DMS 273 (cell line): ENCODE measurements around the gene SPECC1.
"Not testable (repeated sequence)": the region's sequence is repeated elsewhere in the genome, so short reads cannot be mapped to it uniquely, and the experiment has no call there.

Experiments used
- DNase-seq: peaks from one replicate; lab custom pipeline; 2025; ENCODE audit not compliant: unreplicated experiment; lab: John Stamatoyannopoulos, UW

SPECC1 gene

GRCh38 chr17:20067711-20068110 is 58.6 kb downstream of the SPECC1 start:
- no peak for DNase-seq

DNA sequence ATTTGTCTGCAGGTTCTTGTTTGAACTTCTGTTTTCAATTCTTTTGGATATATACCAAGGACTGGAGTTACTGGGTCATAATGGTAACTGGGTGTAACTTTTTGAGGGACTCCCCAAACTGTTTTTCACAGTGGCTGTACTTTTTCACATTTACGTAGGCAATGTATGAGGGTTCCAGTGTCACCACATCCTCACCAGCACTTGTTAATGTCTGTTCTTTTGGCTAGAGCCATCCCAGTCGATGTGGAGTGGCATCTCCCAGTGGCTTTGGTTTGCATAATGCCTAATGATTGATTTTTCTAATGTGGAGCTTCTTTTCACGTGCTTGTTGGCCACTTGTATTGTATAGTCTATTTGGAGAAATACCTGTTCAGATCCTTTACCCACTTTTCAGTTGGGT is 59.3 kb downstream of the SPECC1 start:
- no peak for DNase-seq

GRCh38 chr17:20071824-20072691 is 62.9 kb downstream of the SPECC1 start:
- peak; percentile 52 for DNase-seq

GRCh38 chr17:20072692-20072992 is 63.5 kb downstream of the SPECC1 start:
- peak; percentile 82 for DNase-seq

- DNase-seq: peak; percentile 43
Observed at GRCh38 chr17:20073055-20073979, 64.2 kb downstream of the SPECC1 start.

DNA sequence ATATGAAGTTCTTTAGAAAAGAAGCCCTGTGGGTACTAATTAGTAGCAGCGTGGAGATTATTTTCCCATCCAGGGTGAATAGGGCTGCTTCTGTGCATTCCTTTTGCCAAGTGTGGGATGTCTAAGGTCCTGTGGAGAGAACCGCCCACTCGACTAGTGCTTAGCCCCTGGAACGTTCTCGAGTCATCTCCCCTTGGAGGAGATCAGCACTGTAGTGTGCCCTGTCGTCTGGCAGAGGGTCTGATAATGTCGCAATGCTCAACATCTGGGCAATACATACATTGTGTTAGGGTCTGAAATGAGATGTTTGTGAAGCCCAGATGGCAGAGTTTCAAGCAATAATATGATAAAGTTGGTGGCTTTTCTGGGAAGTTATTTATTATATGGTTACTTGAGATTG is 64.8 kb downstream of the SPECC1 start:
- peak; percentile 11 for DNase-seq

DNA sequence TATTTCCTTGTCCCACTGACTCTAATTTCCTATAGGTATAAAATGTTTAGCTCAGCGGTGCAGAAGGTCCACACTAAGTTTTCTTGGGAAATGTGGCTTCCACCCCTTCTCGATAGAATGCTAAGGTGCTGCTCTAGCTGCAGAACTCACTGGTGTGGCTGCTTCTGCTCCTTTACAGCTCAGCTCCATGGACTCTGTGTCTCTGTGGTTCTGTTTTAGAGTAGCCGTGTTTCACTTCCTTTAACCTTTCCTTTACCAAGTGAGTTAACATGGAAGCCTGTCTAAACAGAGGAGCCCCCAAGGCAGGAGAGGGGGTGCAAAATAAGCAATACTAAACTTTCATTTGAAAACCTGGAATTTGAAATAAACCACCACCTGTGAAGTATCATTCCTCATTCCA is 65.3 kb downstream of the SPECC1 start:
- no peak for DNase-seq

GRCh38 chr17:20076137-20076536 is 67.0 kb downstream of the SPECC1 start:
- not testable (repeated sequence) for DNase-seq

- DNase-seq: no peak
Observed at GRCh38 chr17:20077978-20078685, 69.0 kb downstream of the SPECC1 start.

DNA sequence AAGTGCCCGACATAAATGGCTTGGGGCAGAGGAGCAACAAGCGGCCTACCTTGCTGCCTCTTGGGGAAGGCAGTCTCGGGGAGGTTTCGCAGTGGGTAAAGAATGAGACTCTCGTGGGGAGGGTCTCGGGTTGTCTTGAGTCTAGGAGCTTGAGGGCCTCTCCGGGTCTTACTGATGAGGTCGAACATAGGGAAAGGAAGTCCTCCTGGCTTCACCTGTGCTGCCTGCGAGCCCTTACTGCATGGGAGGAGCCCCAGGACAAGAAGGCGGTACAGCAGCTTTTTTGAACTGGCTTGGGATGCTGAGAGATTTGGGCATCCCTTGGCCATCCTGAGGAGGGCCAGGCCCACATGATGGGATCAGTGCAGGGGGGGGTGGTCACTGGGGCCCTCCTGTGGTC is 71.4 kb downstream of the SPECC1 start:
- DNase-seq: no peak

GRCh38 chr17:20083156-20083859 is 74.1 kb downstream of the SPECC1 start:
- DNase-seq: peak; percentile 46

- DNase-seq: no peak
Observed at GRCh38 chr17:20084621-20085282, 75.6 kb downstream of the SPECC1 start.

DNA sequence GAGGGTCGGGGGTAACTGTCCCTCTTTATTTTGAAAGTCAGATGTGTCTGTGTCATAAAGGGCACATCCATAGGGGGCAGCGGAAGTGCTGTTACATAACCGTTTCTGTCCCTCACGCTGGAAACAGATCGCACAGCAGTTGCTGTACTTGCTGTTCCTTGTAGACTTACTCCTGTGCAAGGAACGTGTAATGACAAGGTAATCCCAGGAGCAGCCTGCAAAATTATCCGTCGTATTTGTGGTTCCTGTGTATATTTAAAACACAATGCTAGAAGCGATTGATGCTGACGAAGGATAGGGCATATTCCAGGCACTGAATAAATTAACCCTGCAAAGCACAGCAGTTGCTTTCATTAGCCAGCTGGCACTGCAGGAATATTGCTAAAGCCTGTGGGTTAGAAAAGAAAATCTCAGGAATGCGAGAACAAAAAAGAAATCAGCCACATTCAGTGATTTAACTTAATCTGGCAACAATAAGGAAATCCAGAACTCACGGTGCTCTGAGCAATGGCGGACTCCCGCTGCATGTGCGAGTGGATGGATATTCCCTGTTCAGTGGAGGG is 76.2 kb downstream of the SPECC1 start:
- peak; percentile 34 for DNase-seq

DNA sequence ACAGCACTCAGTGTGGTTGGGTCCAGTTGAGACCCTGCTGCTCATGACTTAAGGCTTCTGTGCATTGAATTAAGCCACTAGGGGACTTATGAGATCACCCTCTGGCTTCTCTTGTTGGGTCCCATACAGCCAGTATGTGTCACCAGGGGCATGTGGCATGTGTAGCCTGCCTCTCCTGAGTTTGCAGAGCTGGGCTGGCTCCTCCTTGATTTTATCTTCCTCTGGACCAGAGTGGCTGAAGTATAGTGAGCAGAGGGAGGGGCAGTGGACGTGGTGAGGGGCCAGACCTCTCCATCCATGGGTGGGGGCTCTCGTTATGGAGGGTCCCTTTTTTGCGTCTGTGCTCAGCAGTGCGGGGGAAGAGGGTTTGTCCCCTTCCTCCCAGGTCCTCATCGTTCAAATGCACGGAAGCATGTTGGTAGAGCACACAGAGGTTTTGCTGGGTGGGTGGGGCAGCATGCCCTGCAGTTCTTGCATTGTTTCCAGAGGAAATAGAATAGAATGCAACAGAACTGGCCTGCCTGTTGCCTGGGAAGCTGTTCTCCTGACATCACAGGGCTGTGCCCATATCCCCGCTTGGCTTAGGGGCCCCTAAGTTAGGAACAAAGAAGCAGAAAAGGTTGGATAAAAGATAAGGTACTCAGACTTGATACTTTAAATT is 77.4 kb downstream of the SPECC1 start:
- peak; percentile 3 for DNase-seq

DNA sequence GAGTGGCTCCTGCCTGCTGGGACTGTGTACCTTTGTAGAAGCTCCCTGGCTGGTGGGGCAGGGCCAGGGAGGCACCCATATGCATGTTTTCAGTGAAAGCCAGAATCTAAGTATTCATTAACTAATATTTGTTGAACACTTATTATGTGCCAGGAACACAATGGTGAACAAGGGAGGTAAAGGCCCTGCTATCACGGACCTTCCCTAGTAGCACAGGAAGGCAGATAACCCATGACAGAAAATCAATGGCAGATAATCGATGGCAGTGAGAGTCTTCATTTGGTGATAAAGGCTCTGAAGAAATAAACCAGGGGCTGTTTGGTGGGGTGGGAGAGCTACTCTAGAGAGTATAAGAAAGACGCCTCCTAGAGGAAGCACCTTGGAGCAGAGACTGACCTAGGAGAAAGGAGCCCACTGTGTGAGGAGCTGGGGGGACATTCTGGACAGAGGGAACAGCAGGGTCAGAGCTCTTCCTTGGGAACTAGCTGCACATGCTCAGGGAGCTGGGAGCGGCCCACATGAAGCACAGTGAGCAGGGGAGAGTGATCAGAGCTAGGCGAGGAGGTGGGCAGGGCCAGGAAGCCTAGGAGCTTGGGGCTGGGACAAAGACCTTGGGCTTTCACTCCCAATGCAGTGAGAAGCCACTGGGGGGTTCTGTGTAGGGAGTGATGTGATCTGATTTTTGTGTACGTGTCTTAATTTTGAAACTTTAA is 78.5 kb downstream of the SPECC1 start:
- DNase-seq: no peak

DNA sequence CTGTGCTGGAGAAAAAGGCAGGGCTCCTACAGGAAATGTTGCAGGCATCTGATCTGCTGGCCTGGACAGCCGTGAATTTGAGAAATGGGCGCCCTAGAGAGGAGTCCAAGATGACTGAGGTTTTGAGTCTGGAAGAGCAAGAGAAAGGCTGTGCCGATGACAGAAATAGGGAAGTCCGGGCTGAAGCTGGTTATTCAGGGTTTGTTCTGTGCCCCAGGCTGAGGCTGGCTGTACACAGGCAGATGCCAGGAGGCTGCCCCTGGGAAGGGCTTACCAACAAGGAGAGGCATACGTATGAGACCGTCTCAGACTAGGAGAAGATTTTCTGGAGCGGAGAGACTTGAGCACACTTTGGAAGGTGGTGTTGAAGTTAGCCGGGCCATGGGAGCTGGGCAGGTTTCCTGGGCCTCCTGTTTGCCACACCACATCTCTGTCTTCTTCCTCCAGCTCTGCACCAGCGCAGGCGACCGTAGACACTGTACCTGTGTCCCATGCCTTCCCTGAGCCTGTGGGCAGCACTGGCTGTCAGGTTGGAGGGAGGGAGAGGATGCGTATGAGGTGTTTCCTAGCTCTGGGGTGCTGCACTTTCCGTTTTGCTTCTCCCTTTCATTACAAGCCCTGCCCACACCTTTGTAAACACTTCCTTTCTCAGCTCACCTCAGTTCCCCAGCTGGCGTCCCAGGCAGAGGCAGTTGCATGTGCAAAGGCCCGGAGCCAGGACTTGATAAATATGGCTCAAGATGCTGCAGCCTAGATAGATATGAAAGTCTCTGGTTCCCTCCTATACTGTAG is 80.8 kb downstream of the SPECC1 start:
- no peak for DNase-seq

DNA sequence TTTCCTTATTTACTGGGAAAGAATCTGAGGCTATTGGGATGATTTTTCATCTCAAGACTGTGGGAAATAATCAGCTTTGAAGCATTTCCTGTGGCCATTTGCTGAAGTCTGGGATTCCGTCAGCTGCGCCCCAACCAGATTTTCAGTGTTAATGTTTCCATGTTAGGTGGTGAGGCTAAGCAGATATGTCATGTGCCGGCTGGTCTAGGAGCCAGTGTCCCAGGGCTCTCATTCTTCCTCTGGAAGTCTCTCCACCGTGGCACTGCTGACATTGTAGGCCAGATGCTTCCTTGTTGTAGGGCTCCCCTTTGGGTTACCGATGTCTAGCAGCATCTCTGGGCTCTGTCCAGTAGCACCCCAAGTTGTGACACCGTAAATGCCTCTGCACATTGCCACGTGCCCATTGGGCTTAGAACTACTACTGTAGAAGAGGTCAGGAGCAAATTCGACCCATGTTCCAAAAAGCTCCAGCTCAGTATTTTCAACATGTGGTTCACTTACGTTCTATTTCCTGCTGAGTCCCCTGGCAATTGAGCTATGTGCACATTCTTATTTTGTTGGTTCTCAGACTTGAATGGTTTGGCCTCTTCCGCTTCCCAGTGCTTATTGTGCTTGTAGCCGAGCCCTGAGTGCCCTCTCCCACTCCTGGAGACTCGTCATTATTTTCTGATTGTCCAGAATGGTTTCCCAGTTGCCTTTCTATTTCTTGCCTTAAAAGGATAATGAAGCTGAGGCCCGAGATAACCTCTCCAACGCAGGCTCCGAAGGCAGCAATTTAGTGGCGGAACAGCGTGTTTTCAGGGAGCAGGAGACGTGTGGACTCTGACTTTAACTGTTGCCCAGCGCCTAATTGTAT is 82.2 kb downstream of the SPECC1 start:
- DNase-seq: no peak
